Choroid plexus epithelial cell (primary cell): ENCODE results near the gene EBP.

Experiments
- DNase-seq: peaks from one replicate; pipeline ENCODE4 v3.0.0-alpha.2; 2010; ENCODE audit warnings: low read depth
- H3K4me3 ChIP-seq: 2 replicates; pipeline ENCODE4 v1.5.1; 2011; ENCODE audit warnings: low read depth, mild to moderate bottlenecking, control low read depth, low read length, moderate library complexity
- CTCF ChIP-seq: conservative IDR thresholded peaks from 2 replicates; pipeline ENCODE4 v1.5.1; 2011; ENCODE audit warnings: low read depth, mild to moderate bottlenecking, control low read depth, inconsistent platforms, low read length, moderate library complexity

The EBP gene

GRCh38 chrX:48482526-48482925 lies 39.1 kb upstream of the EBP start:
- H3K4me3 ChIP-seq, result no peak overlapping the region
- TF ChIP-seq CTCF, result no peak
- no peak for DNase-seq

DNA sequence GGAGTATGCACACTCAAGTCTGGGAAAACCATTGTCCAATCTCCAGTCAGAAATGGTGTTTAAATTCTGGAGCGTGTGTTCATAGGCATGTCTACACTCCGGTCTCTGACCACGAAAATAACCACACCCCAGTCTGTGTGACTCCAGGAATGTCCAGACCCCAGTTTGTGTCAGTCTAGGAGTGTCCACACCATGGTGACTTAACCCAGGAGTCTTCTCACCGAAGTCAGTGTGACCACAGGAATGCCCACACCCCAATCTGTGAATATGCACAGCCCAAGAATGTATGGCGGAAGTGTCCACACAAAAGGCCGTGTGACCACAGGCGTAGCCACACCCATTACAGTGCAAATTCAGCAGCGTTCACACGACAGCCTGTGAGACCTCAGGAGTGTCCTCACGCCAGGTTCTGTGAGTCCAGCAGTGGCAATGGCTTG lies 34.2 kb upstream of the EBP start:
- no peak for TF ChIP-seq CTCF
- peak; percentile 95 for DNase-seq

DNA sequence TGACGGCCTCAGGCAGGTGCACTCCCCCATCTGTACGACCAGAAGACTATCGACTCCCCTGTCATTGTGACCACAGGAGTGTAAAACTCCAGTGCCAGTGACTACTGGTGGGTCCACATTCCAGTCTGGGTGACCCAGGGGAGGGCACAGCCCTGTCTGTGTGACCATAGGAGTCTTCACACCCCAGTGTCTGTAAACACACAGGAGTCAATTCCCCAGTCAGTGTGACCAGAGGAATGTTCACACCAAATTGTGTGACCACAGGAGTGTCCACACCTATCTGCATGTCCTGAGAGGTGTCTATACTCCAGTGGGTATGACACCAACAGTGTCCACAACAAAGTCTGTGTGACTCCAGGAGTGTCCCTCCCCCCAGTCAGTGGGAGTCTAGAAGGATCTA lies 33.6 kb upstream of the EBP start:
- DNase-seq, result no peak
- H3K4me3 ChIP-seq, result no peak overlapping the region
- no peak for TF ChIP-seq CTCF

More for the DNA sequence above, 34.2 kb upstream of the EBP start:
- no peak overlapping the region for H3K4me3 ChIP-seq

DNA sequence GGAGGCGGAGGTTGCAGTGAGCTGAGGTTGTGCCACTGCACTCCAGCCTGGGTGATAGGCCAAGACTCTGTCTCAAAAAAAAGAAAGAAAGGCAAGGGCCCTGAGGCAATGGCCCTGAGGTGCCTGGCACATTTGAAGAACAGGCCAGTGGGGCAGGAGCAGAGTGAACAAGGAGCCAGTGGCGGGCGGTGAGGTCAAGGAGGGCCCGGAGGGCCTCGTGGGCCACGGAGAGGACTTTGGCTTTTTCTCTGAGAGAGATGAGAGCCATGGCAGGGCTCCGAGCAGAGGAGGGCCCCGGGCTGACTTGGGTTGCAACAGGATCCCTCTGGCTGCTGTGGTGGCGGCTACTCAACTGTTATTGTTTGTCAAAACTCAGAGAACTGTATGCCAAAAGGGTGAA lies 32.3 kb upstream of the EBP start:
- no peak overlapping the region for H3K4me3 ChIP-seq
- no peak for DNase-seq
- TF ChIP-seq CTCF, result no peak

DNA sequence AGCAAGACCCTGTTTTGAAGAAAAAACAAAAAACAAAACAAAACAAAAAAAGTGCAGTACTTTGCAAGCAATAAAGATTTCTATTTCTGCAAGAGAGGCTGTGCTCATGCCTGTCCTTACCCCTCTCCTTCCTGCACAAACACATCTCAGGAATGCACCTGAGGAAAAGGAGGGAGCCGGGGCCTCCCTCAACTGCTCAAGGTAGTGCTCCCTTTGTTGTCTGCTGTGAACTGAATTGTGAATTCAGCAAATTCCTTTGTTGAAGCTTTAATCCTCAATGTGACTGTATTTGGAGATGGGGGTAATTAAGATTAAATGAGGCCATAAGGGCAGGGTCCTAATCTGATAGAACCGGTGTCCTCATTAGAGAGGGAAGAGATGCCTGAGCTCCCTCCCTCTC lies 31.7 kb upstream of the EBP start:
- no peak overlapping the region for H3K4me3 ChIP-seq
- TF ChIP-seq CTCF, result no peak
- DNase-seq, result no peak

DNA sequence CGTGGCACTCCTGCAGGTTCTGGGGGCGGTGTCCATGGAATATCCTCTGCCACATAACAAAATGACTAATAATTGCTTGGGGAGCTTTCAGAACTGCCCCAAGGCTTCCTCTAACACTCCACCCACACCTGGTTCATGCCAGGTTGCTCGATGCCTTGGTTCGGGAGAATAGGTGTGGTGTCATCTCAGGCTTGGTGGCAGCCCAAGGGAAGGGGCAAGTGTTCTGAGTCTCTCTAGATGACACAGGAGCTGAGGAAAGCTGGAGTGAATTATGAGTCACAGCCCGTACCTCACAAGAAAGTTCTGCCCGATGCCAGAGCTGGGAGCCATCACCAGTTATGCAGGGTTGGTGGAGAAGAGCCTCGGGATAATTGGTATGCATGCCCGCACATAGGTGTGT lies 30.9 kb upstream of the EBP start:
- no peak overlapping the region for H3K4me3 ChIP-seq
- no peak for TF ChIP-seq CTCF
- no peak for DNase-seq

- H3K4me3 ChIP-seq, result no peak overlapping the region
- no peak for TF ChIP-seq CTCF
- DNase-seq, result no peak
Measured at GRCh38 chrX:48491809-48492208, 29.8 kb upstream of the EBP start.
